HG03378 (cell line): ENCODE results near the gene MAST4.

ENCODE experiments used
- ATAC-seq: cut with Tn5 transposase; IDR thresholded peaks from one replicate; pipeline ENCODE4 v1.9.1; 2021; ENCODE audit warnings: mild to moderate bottlenecking, moderate library complexity; ENCODE audit not compliant: unreplicated experiment

Gene MAST4

DNA sequence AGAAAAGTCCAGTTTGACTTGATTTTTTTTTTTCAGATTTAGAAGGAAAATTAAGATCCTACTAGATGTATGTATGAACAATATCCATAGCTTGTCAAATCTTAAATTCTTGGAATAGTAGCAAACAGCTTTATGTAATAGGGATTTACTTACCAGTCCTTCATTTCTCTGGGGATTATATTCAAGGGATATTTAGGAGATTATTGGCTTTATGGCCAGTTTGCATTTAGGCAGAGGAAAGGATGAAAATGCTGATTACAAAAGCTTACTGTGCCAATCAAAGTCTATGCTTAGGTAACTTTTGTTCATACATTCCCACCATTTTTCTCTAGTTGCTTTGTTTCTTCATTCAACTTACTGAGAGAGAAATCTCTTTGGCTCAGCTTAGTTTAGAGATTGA, 47.9 kb downstream of the MAST4 start:
- ATAC-seq, result no peak

GRCh38 chr5:66645039-66645438, 48.8 kb downstream of the MAST4 start:
- ATAC-seq, result no peak

GRCh38 chr5:66646570-66646969, 50.4 kb downstream of the MAST4 start:
- no peak for ATAC-seq

GRCh38 chr5:66647146-66647856, 51.1 kb downstream of the MAST4 start:
- ATAC-seq, result no peak

DNA sequence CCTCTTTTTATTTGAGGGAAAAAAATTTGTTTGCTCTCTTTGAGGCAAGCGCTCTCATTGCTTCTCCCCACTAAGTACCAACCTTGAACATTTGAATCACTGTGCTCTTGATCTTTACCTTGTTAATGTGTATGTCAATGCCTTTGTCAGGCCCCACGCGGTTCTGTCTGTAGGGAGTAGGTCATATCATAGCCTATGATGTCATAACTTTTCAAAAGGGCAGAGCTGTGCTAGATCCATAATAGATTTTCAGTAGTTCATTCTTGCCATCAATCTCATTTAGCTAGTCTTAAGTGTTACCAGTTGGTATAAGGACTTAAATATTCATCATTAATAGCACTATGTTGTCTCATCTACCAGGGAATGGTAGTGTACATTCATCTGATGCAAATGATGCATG, 56.6 kb downstream of the MAST4 start:
- ATAC-seq, result no peak

DNA sequence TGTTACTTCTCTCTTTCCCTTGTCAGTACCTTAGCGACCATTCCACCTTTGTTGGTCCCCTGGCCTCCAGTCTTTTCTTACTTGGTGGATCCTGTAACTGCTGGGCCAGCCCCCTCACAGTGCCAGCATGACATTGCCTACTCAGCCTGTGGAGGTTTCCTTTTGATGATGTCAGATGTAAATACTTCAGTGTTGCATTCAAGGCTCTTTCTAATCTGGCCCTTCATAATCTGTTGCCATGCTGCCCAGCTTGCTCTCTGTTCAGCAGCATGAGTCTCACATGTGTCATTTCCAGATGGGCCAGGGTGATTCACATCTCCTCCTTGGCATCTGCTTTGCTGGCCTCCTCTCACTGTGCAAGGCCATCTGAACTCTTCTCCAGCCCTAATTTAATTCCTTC, 57.1 kb downstream of the MAST4 start:
- ATAC-seq, result no peak

DNA sequence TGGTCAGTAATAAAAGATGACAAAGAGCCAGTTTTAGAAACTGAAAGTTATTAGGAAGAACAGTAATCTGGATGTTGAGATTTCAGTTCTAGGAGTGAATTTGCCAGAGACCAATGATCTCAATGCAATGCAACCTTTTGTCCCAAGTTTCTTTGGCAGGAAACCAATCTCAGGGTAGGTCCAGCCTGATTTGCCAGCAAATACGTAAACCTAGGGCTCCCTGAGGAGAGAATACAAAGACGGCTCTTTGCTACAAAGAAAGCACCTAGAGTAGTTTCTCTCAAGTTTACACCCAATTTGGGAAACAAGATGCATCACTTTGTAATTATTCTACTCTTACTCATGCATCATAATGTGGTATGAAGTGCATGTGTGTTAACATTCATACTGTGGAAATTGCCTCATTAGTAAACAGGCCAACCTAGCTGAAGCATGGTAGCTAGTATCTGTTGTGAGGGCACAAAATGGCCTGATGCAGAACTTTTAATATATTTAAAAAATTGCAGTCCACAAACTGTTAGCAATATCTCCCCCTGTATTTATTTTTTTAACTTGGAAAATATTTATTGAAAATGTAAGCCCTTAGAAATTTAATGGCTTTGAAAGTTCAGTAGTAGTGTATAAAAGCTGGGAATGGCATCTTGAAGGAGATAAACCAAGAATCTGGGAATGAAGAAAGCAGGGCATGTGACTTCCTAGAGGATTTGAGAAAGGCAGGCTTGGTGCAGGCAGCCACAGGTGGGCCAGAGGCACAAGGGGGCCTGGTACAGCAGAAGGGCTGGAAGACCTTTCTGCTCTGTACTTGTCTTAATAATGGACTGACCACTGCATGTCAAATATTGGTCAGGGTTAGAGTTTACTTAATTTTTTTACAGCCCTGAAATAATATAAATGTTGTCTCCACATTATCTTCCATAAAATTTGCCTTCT, 59.5 kb downstream of the MAST4 start:
- no peak for ATAC-seq

DNA sequence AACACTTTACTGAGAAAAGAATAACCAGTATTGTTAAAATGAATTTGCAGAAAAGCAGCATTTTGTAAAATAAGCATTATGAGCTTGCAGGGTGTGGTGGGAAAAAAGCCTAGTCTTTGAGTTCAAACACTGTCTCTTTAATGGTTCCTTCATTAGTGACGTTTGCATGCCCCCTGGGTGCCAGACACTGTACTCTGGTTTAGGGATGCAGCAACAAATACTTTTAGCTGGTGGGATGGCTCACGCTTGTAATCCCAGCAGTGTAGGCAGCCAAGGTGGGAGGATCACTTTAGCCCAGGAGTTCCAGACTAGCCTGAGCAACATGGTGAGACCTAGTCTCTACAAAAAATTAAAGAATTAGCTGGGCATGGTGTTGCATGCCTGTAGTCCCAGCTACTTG, 62.3 kb downstream of the MAST4 start:
- ATAC-seq, result no peak

DNA sequence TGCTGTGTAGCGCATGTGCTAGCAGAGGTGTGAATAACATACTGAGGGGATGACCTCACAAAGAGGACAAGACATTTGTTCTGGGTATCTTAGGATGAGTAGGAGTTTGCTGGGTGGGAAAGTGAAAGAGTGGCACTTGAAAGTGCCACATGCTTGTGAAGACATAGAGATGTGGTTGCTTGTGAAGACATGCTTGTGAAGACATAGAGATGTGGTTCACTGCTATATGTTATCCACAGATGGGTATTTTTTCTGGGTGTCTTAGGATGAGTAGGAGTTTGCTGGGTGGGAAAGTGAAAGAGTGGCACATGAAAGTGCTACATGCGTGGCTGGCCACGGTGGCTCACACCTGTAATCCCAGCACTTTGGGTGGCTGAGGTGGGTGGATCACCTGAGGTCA, 63.6 kb downstream of the MAST4 start:
- no peak for ATAC-seq

DNA sequence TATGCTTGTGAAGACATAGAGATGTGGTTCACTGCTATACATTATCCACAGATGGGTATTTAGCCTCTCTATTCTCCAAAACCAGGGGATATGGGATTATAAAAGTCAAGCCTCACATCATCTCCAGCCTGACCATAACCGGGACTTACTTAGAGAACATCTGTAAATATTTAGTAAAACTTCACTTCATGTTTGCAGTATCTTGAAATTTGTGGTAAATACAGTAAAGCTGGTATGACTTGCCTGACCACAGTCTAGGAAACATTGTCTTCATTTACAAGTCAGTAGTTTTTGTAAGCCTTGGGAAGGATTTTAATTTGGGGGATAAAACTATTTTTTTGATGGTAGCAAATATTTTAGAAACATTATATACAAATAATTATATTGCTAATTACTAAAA, 64.2 kb downstream of the MAST4 start:
- no peak for ATAC-seq

DNA sequence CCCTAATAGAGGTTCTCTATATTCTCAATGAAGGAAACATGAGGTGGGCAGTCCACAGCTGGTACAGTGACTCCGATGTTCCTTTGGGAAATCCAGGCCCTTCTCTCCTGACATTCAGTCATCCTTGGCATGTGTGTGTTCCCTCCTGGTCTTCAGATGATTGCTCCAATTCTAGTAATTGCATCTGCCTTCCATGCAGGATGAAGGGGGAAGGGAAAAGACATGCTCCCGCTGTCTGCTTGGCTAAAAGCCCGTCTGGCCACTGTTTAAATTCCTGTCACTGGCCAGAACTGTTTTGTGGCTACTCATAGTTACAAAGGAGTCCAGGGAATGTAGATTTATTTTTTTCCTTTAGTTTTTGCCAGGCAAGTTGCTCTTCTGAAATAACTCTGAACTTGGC, 65.0 kb downstream of the MAST4 start:
- ATAC-seq, result no peak

DNA sequence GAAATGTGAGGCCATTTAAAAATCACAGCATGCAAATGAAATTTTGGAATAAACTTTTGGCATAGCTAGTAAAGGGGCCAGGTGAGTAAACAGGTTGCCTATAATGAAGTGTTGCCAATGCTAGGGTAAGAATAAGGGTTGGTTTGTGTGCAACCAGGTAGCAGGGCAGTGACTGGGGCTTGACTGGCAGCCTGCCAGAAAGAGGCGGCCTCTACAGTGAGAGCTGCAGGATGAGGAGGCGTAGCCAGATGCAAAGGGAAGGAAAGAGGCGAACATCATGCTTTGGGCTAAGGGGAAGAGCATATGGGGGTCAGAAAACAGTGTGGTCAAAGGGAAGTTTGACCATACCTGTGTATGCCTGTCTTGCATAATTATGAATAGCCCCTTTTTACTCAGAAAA, 70.6 kb downstream of the MAST4 start:
- ATAC-seq, result no peak

DNA sequence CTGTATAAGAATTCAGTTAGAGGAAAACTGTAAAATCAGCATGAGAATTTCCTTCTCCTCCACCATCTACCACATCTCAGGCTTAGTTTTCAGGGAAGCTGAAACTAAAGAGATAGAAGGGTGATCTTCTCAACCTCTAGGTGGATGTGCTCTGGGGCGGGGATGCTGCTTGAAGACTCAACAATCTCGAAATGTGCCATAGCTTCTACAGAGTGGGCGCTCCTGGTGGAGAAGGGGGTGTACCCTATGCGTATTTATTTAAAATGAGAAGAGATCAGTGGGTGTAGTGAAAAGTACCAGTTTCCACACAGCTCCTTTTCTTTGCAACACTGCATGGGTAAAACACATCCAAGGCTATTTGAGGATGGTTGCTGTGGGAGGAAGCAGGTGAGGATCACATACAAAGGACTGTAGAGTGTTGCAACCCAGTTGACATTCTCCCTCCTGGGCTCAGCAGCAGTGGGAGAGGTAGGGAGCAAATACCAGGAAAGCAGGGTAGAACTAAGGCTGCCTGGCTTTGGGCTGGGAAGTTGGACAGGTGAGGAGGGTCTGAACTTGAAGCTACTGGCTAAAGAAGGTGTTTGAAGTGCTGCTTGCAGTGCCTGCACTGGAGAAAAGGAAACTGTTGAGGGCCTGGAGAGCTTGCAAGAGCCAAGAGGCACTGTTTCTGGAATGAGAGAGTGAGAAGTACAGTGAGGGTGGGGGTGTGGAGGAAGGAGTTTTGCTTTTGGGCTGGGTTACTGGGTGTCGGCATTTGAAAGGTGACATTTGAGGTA, 73.1 kb downstream of the MAST4 start:
- no peak for ATAC-seq

- ATAC-seq, result no peak
Measured at GRCh38 chr5:66669862-66670195, 73.6 kb downstream of the MAST4 start.

- ATAC-seq, result no peak
Measured at GRCh38 chr5:66671305-66671704, 75.1 kb downstream of the MAST4 start.

GRCh38 chr5:66674802-66675201, 78.6 kb downstream of the MAST4 start:
- no peak for ATAC-seq

GRCh38 chr5:66675406-66675805, 79.2 kb downstream of the MAST4 start:
- no peak for ATAC-seq

DNA sequence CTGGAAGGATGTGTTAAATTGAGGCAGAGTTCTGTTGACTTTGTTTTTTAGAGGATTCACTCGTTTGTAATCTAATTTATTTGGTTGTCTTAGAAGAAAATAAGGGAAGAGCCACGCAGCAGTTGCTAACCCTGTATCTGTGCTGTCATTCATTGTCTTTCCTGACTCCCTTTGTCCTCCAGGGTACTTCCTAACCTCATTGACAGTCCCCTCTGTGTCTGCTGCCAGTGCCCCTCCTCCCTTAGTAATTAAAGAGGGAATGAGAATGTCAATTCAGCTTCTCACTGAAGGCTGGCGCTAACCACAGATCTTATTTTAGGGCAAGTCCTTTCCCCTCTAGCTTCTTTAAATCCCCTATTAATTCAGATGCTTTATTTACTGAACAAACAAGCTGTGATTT, 84.0 kb downstream of the MAST4 start:
- no peak for ATAC-seq

GRCh38 chr5:66680804-66681203, 84.6 kb downstream of the MAST4 start:
- no peak for ATAC-seq

DNA sequence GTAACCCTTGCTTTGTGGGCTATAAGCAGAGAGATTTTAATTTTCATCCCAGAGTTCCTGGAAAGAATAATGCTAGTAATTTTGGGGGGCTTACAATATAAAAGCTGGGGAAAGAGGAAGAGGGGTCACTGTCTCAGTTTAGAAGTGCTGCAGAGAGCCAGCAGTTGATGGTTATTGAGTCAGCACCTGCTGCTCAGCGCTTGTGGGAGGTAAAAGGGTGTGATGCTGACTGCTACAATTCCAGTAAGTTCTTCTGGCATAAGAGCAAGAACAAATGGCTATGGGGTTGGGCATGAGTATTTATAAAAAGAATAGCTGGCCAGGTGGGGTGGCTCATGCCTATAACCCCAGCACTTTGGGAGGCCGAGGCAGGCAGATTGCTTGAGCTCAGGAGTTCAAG, 88.5 kb downstream of the MAST4 start:
- no peak for ATAC-seq

GRCh38 chr5:66689522-66690220, 93.5 kb downstream of the MAST4 start:
- no peak for ATAC-seq
